HG03575 (cell line): ENCODE results near the gene ACP6.

Experiments used
- ATAC-seq: cut with Tn5 transposase; IDR thresholded peaks from one replicate; pipeline ENCODE4 v1.9.1; 2021; ENCODE audit not compliant: unreplicated experiment, insufficient number of reproducible peaks, low FRiP score; ENCODE audit errors: extremely low read depth

The ACP6 gene

GRCh38 chr1:147654511-147654910, 15.8 kb downstream of the ACP6 start:
- ATAC-seq, result no peak

- ATAC-seq, result no peak
These were observed 18.0 kb downstream of the ACP6 start for GRCh38 chr1:147652306-147652705.

DNA sequence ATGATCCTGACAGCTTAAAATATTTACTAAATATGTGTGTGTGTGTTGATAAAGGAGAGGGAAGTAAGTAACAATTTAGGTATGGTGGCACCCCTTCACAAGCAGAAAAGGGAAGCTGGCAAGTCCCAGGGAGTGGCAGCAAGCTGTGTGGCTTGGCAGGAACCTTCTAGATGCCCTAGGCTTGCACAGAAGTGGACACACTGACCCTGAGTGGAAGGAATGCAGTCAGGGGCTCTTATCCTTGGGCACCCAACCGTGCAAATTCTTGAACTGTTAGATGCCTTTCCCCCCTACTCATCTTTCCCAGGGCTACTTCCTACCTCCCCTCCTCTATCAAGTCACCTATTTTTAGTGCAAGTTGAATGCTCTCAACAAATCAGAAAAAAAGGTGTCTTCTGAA, 18.9 kb downstream of the ACP6 start:
- no peak for ATAC-seq

- no peak for ATAC-seq
These were observed 21.4 kb downstream of the ACP6 start for GRCh38 chr1:147648933-147649332.

DNA sequence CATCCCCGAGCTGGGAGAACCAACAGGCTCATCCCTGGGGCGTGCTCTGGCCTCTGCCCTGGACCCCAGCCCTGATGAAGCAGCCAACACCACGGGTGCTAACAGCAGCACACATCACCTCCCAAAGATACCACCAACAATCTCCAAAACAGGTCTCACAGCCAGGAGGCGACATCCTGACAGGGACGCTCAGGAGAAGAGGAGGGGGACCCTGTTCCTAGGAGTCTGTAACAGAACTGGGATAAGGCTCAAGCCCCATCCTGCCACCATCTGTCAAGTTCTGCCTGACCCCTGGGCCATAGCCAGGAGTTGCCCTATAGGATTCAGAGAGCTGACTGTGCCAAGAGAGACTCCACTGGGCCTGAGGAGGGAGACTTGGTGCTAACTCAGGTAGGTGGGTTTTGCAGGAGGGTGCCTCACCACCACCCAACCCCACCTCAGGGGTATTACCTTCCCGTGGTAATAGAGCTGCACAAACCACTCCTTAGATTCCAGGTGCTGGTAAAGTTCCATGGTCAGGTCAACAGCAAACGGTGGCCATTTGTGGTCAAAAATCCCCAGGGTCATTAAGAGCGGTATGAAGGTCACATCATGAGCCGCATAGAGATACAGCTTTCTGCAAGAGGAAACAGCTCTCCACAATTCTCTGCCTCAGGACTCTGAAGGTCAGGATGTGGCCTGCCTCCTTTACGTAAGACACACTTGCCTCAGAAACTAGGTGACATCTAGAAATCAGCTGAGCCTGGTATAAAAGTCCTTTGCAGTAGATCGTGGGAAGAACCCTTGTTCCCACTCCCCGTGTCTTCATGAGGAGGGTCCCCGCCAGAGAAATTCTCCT, 22.3 kb downstream of the ACP6 start:
- no peak for ATAC-seq

DNA sequence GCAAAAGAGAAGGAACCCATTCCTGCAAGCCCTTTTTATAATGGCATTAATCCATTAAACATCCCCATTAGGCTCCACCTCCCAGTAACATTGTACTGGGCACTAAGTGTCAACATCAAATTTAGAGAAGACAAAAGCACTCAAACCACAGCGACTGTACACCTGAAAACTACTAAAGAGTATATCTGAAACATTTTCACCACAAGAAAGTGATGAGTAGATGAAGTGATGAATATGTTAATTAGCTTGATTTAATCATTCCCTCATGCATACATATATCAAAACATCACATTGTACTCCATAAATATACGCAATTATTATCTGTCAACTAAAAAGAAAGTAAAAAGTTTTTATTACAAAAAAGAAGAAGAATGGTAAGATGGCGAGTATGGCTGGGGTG, 26.4 kb downstream of the ACP6 start:
- ATAC-seq, result no peak

DNA sequence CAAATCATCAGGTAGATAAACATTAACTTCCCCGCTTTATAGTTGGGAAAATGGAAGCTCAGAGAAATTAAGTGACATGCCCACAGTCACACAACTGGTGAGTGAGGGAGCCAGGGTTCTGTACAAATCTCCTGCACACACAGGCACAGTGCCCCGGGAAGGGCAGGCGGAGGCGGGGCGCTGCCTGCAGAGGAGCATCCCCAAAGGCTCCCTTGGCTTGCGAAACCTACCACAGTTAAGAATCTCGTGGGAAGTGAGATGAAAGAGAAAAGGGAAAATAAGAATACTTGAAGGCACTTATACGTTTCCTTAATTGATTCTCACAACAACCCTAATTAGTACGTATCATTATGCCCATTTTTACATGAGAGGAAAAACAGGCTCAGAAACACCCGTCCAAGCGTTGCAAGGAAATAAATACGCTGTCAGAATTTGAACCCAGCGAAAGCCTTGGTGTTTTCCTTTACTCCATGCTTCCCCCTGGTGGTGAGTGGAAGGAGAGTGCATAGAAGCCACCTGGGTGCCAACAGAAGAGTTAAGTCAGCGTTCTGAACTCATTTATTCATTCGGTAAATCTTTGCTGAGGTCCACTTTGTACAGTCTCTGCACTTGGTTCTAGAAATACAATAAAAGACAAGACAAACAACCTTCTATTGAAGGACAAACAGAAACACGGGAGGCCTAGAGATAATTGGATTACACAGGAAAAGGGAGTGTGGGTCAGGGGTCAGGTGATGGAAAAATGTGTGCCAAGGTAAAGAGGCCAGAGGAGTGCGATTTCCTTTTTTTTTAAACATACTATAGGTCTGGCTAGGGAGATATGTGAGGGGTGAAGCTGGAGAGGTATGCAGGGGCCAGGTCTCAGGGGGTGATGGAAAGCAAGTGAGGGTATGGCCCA, 28.4 kb downstream of the ACP6 start:
- ATAC-seq, result no peak

DNA sequence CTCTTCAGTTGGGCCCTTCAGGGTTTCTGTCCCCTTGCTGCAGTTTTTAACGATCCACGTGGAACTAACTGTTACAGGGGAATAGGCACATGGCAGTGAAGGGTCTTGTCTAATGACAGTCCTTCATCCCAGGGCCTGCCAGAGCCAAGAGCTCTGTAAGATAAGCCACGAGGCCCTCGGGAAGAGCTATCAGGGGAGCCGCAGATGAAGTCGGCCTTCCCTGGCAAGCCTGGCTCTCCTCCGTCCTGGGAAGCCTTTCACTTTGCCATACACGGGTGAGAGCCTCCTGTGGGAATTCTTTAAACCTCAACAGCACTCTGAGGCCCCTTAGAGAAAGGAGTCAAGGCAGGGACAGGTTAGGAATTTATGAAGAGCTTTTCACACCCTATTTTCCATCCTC, 29.0 kb downstream of the ACP6 start:
- no peak for ATAC-seq

DNA sequence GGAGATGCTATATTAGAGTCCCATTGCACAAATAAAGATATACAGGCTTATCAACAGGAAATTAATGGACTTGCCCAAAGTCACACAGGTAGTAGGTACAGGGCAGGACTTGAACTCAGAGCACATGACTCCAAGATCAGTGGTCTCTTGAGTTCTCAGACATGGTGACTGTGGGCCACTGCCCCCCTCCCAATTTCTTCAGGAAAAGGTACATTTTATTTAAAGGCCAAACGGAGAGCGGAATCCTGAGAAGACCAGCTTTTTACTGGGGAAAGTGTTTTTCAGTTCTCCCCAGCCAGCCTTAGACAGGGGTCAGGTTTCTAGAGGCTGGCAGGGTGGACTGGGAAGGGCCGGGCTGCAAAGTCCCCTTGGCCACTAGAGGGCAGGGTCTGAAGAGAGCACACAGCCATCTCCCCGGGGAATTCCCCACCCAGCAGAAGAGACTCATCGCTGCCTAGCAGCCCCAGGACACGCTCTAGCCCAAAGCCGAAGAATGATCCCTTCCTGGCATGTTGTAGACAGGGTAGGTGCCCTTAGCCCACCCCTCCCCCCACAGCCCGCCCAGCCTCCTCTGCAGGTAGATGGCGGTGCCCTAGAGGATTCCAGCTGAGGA, 29.7 kb downstream of the ACP6 start:
- no peak for ATAC-seq

- ATAC-seq, result no peak
These were observed 34.0 kb downstream of the ACP6 start for GRCh38 chr1:147636314-147636713.

DNA sequence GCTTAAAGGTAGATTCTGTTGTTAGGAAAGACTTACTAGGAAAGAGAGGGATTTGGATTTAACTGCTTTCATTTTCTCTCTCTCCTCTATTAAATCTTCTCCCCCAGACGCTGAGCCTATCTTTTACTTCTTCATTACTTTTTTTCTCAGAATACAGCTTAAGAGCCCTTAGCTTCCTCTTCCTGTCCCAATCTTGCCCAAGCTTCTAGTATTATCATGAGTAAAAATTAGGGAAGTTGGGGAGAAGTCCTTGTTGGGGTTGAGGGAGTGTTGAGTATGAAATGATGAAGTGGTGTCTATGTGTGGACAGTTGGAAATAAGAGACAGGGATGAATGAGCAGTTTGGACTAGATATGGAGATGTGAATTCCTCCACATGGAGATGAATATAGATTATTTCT, 35.0 kb downstream of the ACP6 start:
- ATAC-seq, result no peak

DNA sequence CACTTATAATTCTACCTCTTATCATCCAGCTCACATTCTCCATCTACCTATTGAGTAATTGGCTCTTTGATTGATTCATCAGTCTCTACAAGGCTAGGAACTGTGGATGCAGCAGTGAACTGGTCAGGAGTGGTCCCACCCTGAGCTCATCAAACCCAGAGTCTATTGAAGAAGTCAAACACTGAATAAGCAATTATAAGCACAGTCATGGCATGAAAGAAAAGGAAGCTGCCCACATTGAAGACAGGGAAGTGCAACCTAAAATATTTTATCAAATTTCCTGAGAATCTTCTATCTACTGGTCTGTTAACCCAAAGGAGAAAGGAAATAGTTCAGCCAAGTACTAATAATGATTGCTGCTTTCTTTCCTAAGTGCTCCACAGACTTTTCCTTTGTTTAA, 35.7 kb downstream of the ACP6 start:
- no peak for ATAC-seq

- no peak for ATAC-seq
These were observed 36.6 kb downstream of the ACP6 start for GRCh38 chr1:147633759-147634158.

DNA sequence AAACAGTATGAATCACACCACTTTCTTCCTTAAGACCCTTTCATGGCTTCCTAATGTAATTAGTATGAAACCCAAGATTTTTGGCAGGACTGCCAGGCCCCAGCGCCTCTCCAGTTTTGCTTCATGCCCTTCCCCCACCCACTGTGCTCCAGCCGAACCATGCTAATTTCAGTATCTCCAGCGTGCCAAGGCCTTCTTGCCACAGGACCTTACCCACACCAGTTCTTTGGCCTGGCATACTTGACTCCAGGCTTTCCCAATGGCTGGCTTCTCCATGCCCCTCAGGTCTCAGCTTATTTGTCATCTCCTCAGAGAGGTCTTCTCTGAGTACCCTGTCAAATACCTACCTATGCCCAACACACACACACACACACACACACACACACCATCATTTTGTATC, 38.5 kb downstream of the ACP6 start:
- no peak for ATAC-seq

GRCh38 chr1:147630447-147630846, 39.9 kb downstream of the ACP6 start:
- no peak for ATAC-seq

DNA sequence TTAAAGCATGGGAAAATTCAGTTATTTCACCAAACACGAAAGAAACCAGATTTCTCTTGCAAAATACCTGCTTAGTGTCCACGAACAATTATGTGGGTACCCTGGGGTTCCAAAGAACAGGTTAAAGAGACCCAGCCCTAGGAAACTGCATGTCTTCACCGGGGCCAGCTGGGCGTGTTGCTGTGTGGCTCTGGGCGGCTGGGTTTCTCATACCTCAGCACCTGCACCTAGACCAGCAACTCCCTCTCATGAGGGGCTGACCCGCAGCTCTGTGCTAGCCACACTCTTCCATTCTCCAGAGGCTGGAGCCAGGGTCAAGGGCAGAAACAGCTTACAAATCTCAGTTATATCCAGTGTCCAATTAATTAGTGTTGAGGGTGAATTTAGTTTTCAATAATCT, 40.3 kb downstream of the ACP6 start:
- ATAC-seq, result no peak

- ATAC-seq, result no peak
These were observed 41.9 kb downstream of the ACP6 start for GRCh38 chr1:147628441-147628840.

DNA sequence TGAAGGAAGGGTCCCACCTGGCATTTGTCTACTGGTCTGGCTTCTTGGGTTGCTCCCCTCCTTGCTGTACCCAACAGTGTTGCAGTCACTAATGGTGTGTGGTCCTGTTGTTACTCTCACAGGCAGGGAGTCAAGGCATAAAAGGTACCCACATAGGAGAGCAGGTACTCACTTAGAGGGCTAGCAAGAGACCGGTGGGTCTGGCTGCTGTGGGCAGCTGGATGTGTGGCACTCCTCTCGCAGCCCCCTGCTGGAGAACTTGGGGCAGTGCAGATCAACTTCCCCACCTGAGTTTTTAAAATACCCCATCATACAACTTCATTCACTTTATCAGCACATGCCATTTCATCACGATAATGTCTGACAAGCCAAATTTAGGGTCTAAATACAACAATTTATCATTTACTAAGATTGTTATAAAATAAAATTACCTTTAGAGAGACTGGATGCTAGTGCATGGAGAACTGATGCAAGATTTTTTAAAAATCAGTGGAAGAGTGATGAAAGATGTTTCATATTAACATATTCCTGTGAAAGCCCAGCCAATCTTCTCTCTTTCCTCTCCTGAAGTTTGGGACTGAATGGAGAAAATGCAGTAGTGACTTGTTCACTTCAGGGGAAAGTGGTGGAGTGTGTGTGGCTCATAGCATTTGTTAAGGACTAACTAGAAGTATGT, 42.8 kb downstream of the ACP6 start:
- ATAC-seq, result no peak

GRCh38 chr1:147626739-147627138, 43.6 kb downstream of the ACP6 start:
- no peak for ATAC-seq
